ENCODE results near the gene SLC29A3. TPM values are rescaled to one million over a fixed set of nuclear protein-coding genes. Genes with fewer than 3 reads are reported as not detected.

Gene SLC29A3
- total and polyA plus RNA-seq, 2 donors (not counting 1 experiment from before 2014, with no cell fraction given): 0.90 to 2.3 TPM

DNA sequence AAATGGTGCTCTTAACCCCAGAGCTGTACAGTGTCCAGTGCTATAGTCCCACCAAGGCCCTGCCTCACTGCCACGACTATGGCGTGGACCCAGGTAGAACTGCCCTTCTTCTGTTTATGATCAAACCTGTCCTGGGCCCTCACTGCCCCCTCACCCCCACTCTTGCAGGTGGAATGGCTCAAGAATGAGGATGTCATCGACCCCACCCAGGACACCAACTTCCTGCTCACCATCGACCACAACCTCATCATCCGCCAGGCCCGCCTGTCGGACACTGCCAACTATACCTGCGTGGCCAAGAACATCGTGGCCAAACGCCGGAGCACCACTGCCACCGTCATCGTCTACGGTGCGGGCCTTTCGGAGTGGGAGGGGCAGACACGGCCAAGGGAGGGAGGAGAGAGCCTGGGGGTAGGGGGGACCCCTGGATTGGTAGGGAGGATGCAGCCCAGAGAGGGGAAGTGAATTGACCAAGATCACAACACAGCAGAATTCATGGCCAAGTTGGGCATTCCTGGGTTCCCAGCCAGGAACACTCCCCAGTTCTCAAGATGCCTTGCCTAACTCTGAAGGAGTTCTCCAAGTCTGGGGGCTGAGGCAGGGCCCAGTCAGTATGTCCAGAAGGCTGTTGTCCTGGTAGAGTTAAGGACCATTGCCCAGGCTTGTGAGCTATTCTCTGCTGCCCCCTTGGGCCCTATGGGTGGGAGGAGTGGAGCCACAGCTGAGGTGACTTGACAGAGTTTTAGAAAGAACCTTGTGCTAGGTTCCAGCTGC lies 32.4 kb upstream of the SLC29A3 start:
- DNase-seq (ENCODE audit: low read depth in 2 of 2): no peak
- no peak overlapping the region for H3K27ac ChIP-seq (ENCODE audit: insufficient read depth, low read length)
- no peaks in the 10 kb centered on the region for H3K4me1 ChIP-seq (ENCODE audit: control insufficient read depth, extremely low read depth, insufficient read depth, low read length)
- H3K36me3 ChIP-seq (ENCODE audit: control insufficient read depth, insufficient read depth, low read length): no peaks in the 10 kb centered on the region
- H4K20me1 ChIP-seq (ENCODE audit: control insufficient read depth, extremely low read depth, insufficient read depth, low read length): no peaks in the 10 kb centered on the region
- no peaks in the 10 kb centered on the region for H3K27me3 ChIP-seq (ENCODE audit: control insufficient read depth, insufficient read depth, low read length)
- H3K4me3 ChIP-seq (replicated peaks in 1 of 4; ENCODE audit: control extremely low read depth in 1 of 4, insufficient read depth in 1 of 4, low read depth in 3 of 4, low read length in 4 of 4): no peak overlapping the region
- no peaks in the 10 kb centered on the region for H3K79me2 ChIP-seq (ENCODE audit: control insufficient read depth, insufficient read depth, low read length)
- TF ChIP-seq, protein P1, sequence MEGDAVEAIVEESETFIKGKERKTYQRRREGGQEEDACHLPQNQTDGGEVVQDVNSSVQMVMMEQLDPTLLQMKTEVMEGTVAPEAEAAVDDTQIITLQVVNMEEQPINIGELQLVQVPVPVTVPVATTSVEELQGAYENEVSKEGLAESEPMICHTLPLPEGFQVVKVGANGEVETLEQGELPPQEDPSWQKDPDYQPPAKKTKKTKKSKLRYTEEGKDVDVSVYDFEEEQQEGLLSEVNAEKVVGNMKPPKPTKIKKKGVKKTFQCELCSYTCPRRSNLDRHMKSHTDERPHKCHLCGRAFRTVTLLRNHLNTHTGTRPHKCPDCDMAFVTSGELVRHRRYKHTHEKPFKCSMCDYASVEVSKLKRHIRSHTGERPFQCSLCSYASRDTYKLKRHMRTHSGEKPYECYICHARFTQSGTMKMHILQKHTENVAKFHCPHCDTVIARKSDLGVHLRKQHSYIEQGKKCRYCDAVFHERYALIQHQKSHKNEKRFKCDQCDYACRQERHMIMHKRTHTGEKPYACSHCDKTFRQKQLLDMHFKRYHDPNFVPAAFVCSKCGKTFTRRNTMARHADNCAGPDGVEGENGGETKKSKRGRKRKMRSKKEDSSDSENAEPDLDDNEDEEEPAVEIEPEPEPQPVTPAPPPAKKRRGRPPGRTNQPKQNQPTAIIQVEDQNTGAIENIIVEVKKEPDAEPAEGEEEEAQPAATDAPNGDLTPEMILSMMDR (conservative IDR thresholded peaks at IDR 0.05 in 1 of 2, IDR thresholded peaks at IDR 0.05 in 1 of 2; ENCODE audit: low read depth in 1 of 2, low read length in 2 of 2): no peak
- TF ChIP-seq EZH2 (IDR thresholded peaks at IDR 0.05; ENCODE audit: low read length, missing control alignments): no peak
- no peak overlapping the region for H2AFZ ChIP-seq (ENCODE audit: low read length)
- H3K4me2 ChIP-seq (ENCODE audit: extremely low read depth, insufficient read depth, low read length): no peak overlapping the region
- H3K9ac ChIP-seq (ENCODE audit: insufficient read depth, low read length): no peak overlapping the region
- no peaks in the 10 kb centered on the region for H3K9me3 ChIP-seq (ENCODE audit: control insufficient read depth, insufficient read depth, low read depth, low read length)

DNA sequence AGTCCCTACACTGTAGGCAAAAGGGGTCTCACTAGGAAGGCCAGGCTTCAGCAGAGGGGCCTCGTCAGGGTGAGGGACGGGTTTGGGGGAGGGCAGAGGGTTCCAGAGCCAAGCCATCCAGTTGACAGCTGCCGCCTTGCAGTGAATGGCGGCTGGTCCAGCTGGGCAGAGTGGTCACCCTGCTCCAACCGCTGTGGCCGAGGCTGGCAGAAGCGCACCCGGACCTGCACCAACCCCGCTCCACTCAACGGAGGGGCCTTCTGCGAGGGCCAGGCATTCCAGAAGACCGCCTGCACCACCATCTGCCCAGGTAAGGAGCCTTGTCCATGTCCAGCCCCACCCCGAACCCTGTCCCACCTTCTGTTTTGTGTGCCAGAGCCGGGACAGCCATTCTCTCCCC lies 31.6 kb upstream of the SLC29A3 start:
- Histone ChIP-seq H3K9me3 (ENCODE audit: control insufficient read depth, insufficient read depth, low read depth, low read length) (no peaks in the 10 kb centered on the region), H3K27ac (ENCODE audit: insufficient read depth, low read length) (no peak overlapping the region), H3K9ac (ENCODE audit: insufficient read depth, low read length) (no peak overlapping the region), H3K79me2 (ENCODE audit: control insufficient read depth, insufficient read depth, low read length) (no peaks in the 10 kb centered on the region), H3K4me2 (ENCODE audit: extremely low read depth, insufficient read depth, low read length) (no peak overlapping the region), H4K20me1 (ENCODE audit: control insufficient read depth, extremely low read depth, insufficient read depth, low read length) (no peaks in the 10 kb centered on the region), H3K4me1 (ENCODE audit: control insufficient read depth, extremely low read depth, insufficient read depth, low read length) (no peaks in the 10 kb centered on the region), H3K27me3 (ENCODE audit: control insufficient read depth, insufficient read depth, low read length) (no peaks in the 10 kb centered on the region), H3K36me3 (ENCODE audit: control insufficient read depth, insufficient read depth, low read length) (no peaks in the 10 kb centered on the region), H2AFZ (ENCODE audit: low read length) (no peak overlapping the region), H3K4me3 (replicated peaks in 1 of 4; ENCODE audit: control extremely low read depth in 1 of 4, insufficient read depth in 1 of 4, low read depth in 3 of 4, low read length in 4 of 4) (no peak overlapping the region)
- no peak for DNase-seq (ENCODE audit: low read depth in 2 of 2)
- TF ChIP-seq EZH2 (IDR thresholded peaks at IDR 0.05; ENCODE audit: low read length, missing control alignments): no peak
- TF ChIP-seq, protein P1 (conservative IDR thresholded peaks at IDR 0.05 in 1 of 2, IDR thresholded peaks at IDR 0.05 in 1 of 2; ENCODE audit: low read depth in 1 of 2, low read length in 2 of 2): no peak

DNA sequence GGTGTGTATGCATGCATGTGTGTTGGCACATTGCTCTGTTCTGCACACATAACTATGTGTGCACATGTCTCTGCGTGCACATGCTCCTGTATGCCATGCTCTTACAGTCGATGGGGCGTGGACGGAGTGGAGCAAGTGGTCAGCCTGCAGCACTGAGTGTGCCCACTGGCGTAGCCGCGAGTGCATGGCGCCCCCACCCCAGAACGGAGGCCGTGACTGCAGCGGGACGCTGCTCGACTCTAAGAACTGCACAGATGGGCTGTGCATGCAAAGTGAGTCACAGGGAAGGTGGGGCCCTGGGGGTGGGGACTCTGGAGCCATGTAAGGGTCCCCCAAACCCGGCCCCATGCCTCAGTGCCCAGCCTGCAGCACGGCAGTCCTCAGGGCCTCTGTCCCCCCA lies 30.6 kb upstream of the SLC29A3 start:
- Histone ChIP-seq H3K4me2 (ENCODE audit: extremely low read depth, insufficient read depth, low read length) (no peak overlapping the region), H3K4me1 (ENCODE audit: control insufficient read depth, extremely low read depth, insufficient read depth, low read length) (no peaks in the 10 kb centered on the region), H3K9ac (ENCODE audit: insufficient read depth, low read length) (no peak overlapping the region), H3K27ac (ENCODE audit: insufficient read depth, low read length) (no peak overlapping the region), H2AFZ (ENCODE audit: low read length) (no peak overlapping the region), H3K36me3 (ENCODE audit: control insufficient read depth, insufficient read depth, low read length) (no peaks in the 10 kb centered on the region), H3K4me3 (replicated peaks in 1 of 4; ENCODE audit: control extremely low read depth in 1 of 4, insufficient read depth in 1 of 4, low read depth in 3 of 4, low read length in 4 of 4) (no peak overlapping the region), H3K27me3 (ENCODE audit: control insufficient read depth, insufficient read depth, low read length) (no peaks in the 10 kb centered on the region), H3K9me3 (ENCODE audit: control insufficient read depth, insufficient read depth, low read depth, low read length) (no peaks in the 10 kb centered on the region), H4K20me1 (ENCODE audit: control insufficient read depth, extremely low read depth, insufficient read depth, low read length) (no peaks in the 10 kb centered on the region), H3K79me2 (ENCODE audit: control insufficient read depth, insufficient read depth, low read length) (no peaks in the 10 kb centered on the region)
- DNase-seq (ENCODE audit: low read depth in 2 of 2): no peak
- TF ChIP-seq EZH2 (IDR thresholded peaks at IDR 0.05; ENCODE audit: low read length, missing control alignments): no peak
- TF ChIP-seq, protein P1 (conservative IDR thresholded peaks at IDR 0.05 in 1 of 2, IDR thresholded peaks at IDR 0.05 in 1 of 2; ENCODE audit: low read depth in 1 of 2, low read length in 2 of 2): no peak
